Caco-2 (cell line): ENCODE data around the gene REC114. TPM values are rescaled to one million over a fixed set of nuclear protein-coding genes. Genes with fewer than 3 reads are reported as not detected.

Experiments used
- BruUV-seq: library from RNA; stranded (reverse); fragments of 400-500 nt; replicated peaks from 2 replicates; lab custom pipeline; 2021; lab: Mats Ljungman, UMichigan
- CTCF ChIA-PET: fragments of 300-600 bp; sonication (Branson Sonifier 250); formaldehyde crosslinking; loops from one replicate; lab custom pipeline; 2022; ENCODE audit warnings: antibody characterized with exemption; lab: Charles Lee
- POLR2A ChIA-PET: fragments of 300-600 bp; sonication (Branson Sonifier 250); formaldehyde crosslinking; loops from one replicate; lab custom pipeline; 2022; ENCODE audit warnings: antibody characterized with exemption; lab: Charles Lee
- DNase-seq, 2 experiments: peaks; one replicate each; pipeline versions ENCODE4 v3.0.0 to v3.0.0-alpha.2; 2020 to 2022
- H3K27me3 ChIP-seq: replicated peaks from 2 replicates; pipeline ENCODE4 v1.6.0; 2011; ENCODE audit warnings: low read length; ENCODE audit not compliant: control insufficient read depth, insufficient read depth
- H3K36me3 ChIP-seq: 2 replicates; pipeline ENCODE4 v1.5.1; 2011; ENCODE audit warnings: low read length; ENCODE audit not compliant: control insufficient read depth, insufficient read depth
- H3K4me1 ChIP-seq: fragments of 250-450 bp; sonication (Bioruptor Pico); 2 replicates; pipeline ENCODE4 v1.5.1; 2020; ENCODE audit warnings: mild to moderate bottlenecking
- H3K4me3 ChIP-seq: 2 replicates; pipeline ENCODE4 v1.5.1; 2011; ENCODE audit warnings: low read depth, mild to moderate bottlenecking, control low read depth, low read length
- H3K9me3 ChIP-seq: fragments of 250-450 bp; sonication (Bioruptor Pico); 2 replicates; pipeline ENCODE4 v1.5.1; 2020; ENCODE audit warnings: mild to moderate bottlenecking, moderate library complexity
- H3K27ac Mint-ChIP-seq: one replicate; pipeline ENCODE4 v1.8.0; 2022; ENCODE audit warnings: mixed read lengths; ENCODE audit not compliant: unreplicated experiment
- H3K27me3 Mint-ChIP-seq: one replicate; pipeline ENCODE4 v1.8.0; 2022; ENCODE audit warnings: mixed read lengths; ENCODE audit not compliant: insufficient read depth, unreplicated experiment
- H3K36me3 Mint-ChIP-seq: one replicate; pipeline ENCODE4 v1.8.0; 2022; ENCODE audit warnings: mild to moderate bottlenecking, mixed read lengths; ENCODE audit not compliant: insufficient read depth, unreplicated experiment
- H3K4me1 Mint-ChIP-seq: one replicate; pipeline ENCODE4 v1.8.0; 2022; ENCODE audit warnings: low read depth, mixed read lengths; ENCODE audit not compliant: unreplicated experiment
- H3K4me3 Mint-ChIP-seq: one replicate; pipeline ENCODE4 v1.8.0; 2022; ENCODE audit warnings: mild to moderate bottlenecking, moderate library complexity, mixed read lengths; ENCODE audit not compliant: unreplicated experiment
- H3K9me3 Mint-ChIP-seq: one replicate; pipeline ENCODE4 v1.8.0; 2022; ENCODE audit warnings: mixed read lengths; ENCODE audit not compliant: unreplicated experiment
- intact Hi-C: fragments of 100-400 bp; cut with micrococcal nuclease; formaldehyde crosslinking; loops from one replicate; pipeline ENCODE4 v1.10.0; 2022; ENCODE audit not compliant: unreplicated experiment
- total RNA-seq: library from RNA; stranded (reverse); gene quantifications from 2 replicates; pipeline ENCODE4 v1.2.3, GENCODE V29; 2022
- TF ChIP-seq, protein P1 (sequence below), 2 experiments: fragments of 200-600 bp in 1 of 2; IDR thresholded peaks; 1 replicate in 1 of 2; 2 replicates in 1 of 2; pipeline versions ENCODE4 v1.5.1 to v1.8.0; 2011 to 2022; ENCODE audit warnings: antibody characterized with exemption in 1 of 2, control low read depth in 1 of 2, inconsistent platforms in 1 of 2, low read depth in 1 of 2, low read length in 1 of 2, mild to moderate bottlenecking in 1 of 2, moderate library complexity in 1 of 2; ENCODE audit not compliant: insufficient read depth in 1 of 2, severe bottlenecking in 1 of 2, unreplicated experiment in 1 of 2

Gene REC114
- total RNA-seq, 1 experiment from 2014 or later, result not detected

DNA sequence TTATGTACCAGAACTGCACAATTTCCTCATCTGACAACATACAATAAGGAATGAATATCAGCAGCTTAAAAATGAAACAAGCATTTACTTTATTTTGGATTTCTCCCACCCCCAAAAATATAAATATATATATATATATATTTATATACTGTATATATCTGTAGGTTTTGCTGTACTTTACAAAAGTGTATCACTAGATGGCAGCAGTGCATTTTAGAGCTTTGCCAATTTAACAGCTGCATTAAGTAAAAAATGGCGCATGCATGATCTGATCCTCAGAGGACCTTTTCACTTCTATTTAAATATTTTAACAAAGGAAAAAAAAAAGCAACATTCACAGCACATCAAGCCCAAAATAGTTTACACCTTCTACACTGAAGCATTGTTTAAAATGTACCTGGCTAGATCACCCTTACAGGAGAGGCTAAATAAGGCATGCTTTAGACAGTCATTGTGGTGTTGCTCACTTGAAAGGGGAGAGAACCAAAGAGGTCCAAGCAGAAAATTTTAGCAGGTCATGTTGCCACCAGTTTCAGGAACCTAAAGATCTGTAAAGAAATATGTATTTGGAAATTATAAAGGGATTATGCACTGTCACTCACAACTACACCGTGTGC is 117.6 kb downstream of the REC114 start:
- no TSS peak for BruUV-seq
- intact Hi-C loops, result loop anchor here (1.0 kb wide), 2 partner anchors 76 to 140 kb away; no protein-coding TSS in a partner anchor
- no peak overlapping the region for H3K4me3 ChIP-seq
- Mint-ChIP-seq H3K27me3 (no peaks in the 10 kb centered on the region), H3K9me3 (no peaks in the 10 kb centered on the region), H3K4me1 (no peaks in the 10 kb centered on the region), H3K36me3 (peaks cover 39% of the 10 kb centered on the region), H3K4me3 (no peak overlapping the region), H3K27ac (no peak overlapping the region)
- TF ChIP-seq, protein P1, sequence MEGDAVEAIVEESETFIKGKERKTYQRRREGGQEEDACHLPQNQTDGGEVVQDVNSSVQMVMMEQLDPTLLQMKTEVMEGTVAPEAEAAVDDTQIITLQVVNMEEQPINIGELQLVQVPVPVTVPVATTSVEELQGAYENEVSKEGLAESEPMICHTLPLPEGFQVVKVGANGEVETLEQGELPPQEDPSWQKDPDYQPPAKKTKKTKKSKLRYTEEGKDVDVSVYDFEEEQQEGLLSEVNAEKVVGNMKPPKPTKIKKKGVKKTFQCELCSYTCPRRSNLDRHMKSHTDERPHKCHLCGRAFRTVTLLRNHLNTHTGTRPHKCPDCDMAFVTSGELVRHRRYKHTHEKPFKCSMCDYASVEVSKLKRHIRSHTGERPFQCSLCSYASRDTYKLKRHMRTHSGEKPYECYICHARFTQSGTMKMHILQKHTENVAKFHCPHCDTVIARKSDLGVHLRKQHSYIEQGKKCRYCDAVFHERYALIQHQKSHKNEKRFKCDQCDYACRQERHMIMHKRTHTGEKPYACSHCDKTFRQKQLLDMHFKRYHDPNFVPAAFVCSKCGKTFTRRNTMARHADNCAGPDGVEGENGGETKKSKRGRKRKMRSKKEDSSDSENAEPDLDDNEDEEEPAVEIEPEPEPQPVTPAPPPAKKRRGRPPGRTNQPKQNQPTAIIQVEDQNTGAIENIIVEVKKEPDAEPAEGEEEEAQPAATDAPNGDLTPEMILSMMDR (IDR thresholded peaks at IDR 0.05; ENCODE audit: insufficient read depth in 1 of 2, low read depth in 1 of 2, low read length in 1 of 2, severe bottlenecking in 1 of 2, unreplicated experiment in 1 of 2), result peak; percentile 45 to 50
- CTCF ChIA-PET, result interaction anchor here (0.6 to 3.0 kb wide), 8 partner anchors 11 to 235 kb away, joined by 3 to 48 read pairs (median 4); partner anchors contain the start of gene NPTN
- peaks cover 2% of the 10 kb centered on the region; the same call in 1 of the 2 replicates for H3K36me3 ChIP-seq
- H3K4me1 ChIP-seq, result no peaks in the 10 kb centered on the region
- POLR2A ChIA-PET, result no interaction called here
- H3K9me3 ChIP-seq, result no peaks in the 10 kb centered on the region
- DNase-seq, result peak in 1 of 2 experiments; percentile 42
- no peaks in the 10 kb centered on the region for H3K27me3 ChIP-seq

DNA sequence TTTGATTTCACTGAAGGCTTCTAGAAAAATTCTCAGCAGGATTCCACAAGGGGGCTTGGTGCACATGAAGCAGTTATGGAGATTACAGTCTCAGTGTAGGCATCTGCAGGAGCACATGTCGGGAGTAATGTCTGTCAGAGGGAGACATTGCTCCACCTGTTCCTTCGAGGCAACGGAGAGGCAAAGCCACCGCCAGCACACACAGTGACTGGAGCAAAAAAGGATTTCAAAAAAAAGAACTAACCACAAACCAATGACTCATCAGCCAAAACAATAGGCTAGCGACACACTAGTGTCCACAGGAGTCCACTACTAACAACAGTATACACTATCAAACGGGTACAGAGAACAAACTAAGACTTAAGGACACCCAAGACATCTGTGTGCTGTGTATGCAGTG is 121.3 kb downstream of the REC114 start:
- H3K27me3 Mint-ChIP-seq, result no peaks in the 10 kb centered on the region
- ChIA-PET CTCF (no interaction called here), POLR2A (no interaction called here)
- H3K36me3 ChIP-seq, result peaks cover 7% of the 10 kb centered on the region
- BruUV-seq, result no TSS peak
- H3K9me3 Mint-ChIP-seq, result no peaks in the 10 kb centered on the region
- peaks cover 24% of the 10 kb centered on the region for H3K36me3 Mint-ChIP-seq
- H3K4me3 ChIP-seq, result no peak overlapping the region
- no peaks in the 10 kb centered on the region for H3K4me1 Mint-ChIP-seq
- H3K9me3 ChIP-seq, result no peaks in the 10 kb centered on the region
- TF ChIP-seq, protein P1 (IDR thresholded peaks at IDR 0.05; ENCODE audit: insufficient read depth in 1 of 2, low read depth in 1 of 2, low read length in 1 of 2, severe bottlenecking in 1 of 2, unreplicated experiment in 1 of 2), result peak in 1 of 2 experiments; percentile 17
- intact Hi-C loops, result no loop called here
- no peak overlapping the region for H3K4me3 Mint-ChIP-seq
- H3K27ac Mint-ChIP-seq, result no peak overlapping the region
- no peak for DNase-seq
- H3K27me3 ChIP-seq, result no peaks in the 10 kb centered on the region
- H3K4me1 ChIP-seq, result no peaks in the 10 kb centered on the region

DNA sequence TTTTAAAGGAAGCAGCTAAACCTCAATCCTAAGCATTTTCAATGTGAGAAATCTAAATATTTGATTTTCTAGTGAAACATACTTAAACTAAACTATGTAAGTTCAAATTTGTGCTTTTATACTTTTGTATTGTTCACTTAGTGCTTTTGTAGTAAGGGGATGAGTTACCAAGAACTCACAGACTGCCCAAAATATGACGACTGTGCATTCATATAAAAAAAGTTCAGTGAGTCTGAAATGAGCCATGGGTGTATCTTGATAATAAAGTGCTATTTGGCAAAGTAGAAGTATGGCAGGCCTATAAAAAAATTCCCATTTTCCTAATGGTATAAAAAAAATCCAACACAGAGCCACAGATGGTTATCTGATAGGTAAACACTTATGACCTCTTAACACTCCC is 124.1 kb downstream of the REC114 start:
- intact Hi-C loops, result no loop called here
- no peak overlapping the region for H3K27ac Mint-ChIP-seq
- DNase-seq, result no peak
- peaks cover 11% of the 10 kb centered on the region for H3K36me3 ChIP-seq
- no TSS peak for BruUV-seq
- ChIA-PET CTCF (interaction anchor here (0.5 kb wide), 1 partner anchor 28 kb away, joined by 3 read pairs; no protein-coding TSS in a partner anchor), POLR2A (no interaction called here)
- no peak overlapping the region for H3K4me3 ChIP-seq
- no peaks in the 10 kb centered on the region for H3K9me3 ChIP-seq
- H3K27me3 ChIP-seq, result no peaks in the 10 kb centered on the region
- H3K9me3 Mint-ChIP-seq, result no peaks in the 10 kb centered on the region
- TF ChIP-seq, protein P1 (IDR thresholded peaks at IDR 0.05; ENCODE audit: insufficient read depth in 1 of 2, low read depth in 1 of 2, low read length in 1 of 2, severe bottlenecking in 1 of 2, unreplicated experiment in 1 of 2), result no peak
- 0 out of 2 replicates have a peak, but pooled peaks cover 8% of the 10 kb centered on the region for H3K4me1 ChIP-seq
- peaks cover 9% of the 10 kb centered on the region for H3K4me1 Mint-ChIP-seq
- H3K27me3 Mint-ChIP-seq, result no peaks in the 10 kb centered on the region
- H3K36me3 Mint-ChIP-seq, result peaks cover 45% of the 10 kb centered on the region
- H3K4me3 Mint-ChIP-seq, result no peak overlapping the region
